Tibial nerve (tissue), 3 donors: Measurements from ENCODE around the gene TMED10.

ENCODE experiments used
- POLR2A ChIP-seq, 2 donors: fragments of 450-650 bp; IDR thresholded peaks; one replicate each; pipeline ENCODE4 v1.6.1; 2017; ENCODE audit warnings: antibody characterized with exemption in 2 of 2, mild to moderate bottlenecking in 2 of 2, moderate library complexity in 2 of 2
- TF ChIP-seq, protein P1 (sequence below), 5 experiments: fragments of 200-600 bp in 3 of 5; fragments of 450-650 bp in 2 of 5; sonication (generic) in 3 of 5; IDR thresholded peaks; one replicate each; pipeline ENCODE4 v1.5.1; 2016 to 2019; ENCODE audit warnings: antibody characterized with exemption in 5 of 5, mild to moderate bottlenecking in 3 of 5, moderate library complexity in 2 of 5

DNA sequence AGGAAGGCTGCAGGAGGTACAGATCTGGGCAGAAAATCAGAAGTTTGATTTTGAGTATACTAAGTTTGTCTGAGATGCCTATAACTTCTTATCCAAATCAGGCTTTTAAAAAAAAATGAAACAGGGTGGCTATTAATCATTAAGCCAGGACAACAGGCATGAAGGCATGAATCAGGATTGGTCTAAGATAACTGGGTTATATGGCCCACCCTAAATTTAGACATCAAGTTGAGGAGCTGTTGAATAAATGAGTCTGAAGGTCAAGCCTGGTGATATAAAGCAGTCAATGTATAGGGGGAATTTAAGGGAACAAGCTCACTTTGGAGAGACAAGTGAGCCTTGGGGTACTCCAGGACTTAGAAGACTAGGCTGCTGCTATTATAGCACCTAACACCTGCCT is 78.2 kb downstream of the TMED10 start:
- TF ChIP-seq, protein P1, sequence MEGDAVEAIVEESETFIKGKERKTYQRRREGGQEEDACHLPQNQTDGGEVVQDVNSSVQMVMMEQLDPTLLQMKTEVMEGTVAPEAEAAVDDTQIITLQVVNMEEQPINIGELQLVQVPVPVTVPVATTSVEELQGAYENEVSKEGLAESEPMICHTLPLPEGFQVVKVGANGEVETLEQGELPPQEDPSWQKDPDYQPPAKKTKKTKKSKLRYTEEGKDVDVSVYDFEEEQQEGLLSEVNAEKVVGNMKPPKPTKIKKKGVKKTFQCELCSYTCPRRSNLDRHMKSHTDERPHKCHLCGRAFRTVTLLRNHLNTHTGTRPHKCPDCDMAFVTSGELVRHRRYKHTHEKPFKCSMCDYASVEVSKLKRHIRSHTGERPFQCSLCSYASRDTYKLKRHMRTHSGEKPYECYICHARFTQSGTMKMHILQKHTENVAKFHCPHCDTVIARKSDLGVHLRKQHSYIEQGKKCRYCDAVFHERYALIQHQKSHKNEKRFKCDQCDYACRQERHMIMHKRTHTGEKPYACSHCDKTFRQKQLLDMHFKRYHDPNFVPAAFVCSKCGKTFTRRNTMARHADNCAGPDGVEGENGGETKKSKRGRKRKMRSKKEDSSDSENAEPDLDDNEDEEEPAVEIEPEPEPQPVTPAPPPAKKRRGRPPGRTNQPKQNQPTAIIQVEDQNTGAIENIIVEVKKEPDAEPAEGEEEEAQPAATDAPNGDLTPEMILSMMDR (IDR thresholded peaks at IDR 0.05): no peak
- TF ChIP-seq POLR2A (IDR thresholded peaks at IDR 0.05): no peak
